Spleen (tissue), 11 donors: ENCODE data around the gene ZNF839. TPM values are rescaled to one million over a fixed set of nuclear protein-coding genes. Genes with fewer than 3 reads are reported as not detected.

Experiments used
- DNase-seq: peaks from one replicate; pipeline ENCODE4 v3.0.0-alpha.2; 2020
- H3K27ac ChIP-seq, 8 donors: fragments of 200-600 bp; sonication (generic) in 7 of 8; 1 replicate in 4 of 8; 2 replicates in 4 of 8; pipeline versions ENCODE4 v1.5.0 to v1.8.0; 2016 to 2021; ENCODE audit warnings: inconsistent platforms in 4 of 8, mild to moderate bottlenecking in 4 of 8, moderate library complexity in 1 of 8
- H3K27me3 ChIP-seq, 7 donors: fragments of 200-600 bp; sonication (generic) in 6 of 7; replicated peaks in 1 of 7; 1 replicate in 4 of 7; 2 replicates in 3 of 7; pipeline versions ENCODE4 v1.5.0 to v1.8.0; 2016 to 2021; ENCODE audit warnings: inconsistent platforms in 3 of 7, mild to moderate bottlenecking in 1 of 7
- H3K36me3 ChIP-seq, 6 donors: fragments of 200-600 bp; sonication (generic) in 5 of 6; 1 replicate in 4 of 6; 2 replicates in 2 of 6; pipeline versions ENCODE4 v1.5.0 to v1.8.0; 2016 to 2021; ENCODE audit warnings: inconsistent platforms in 2 of 6
- H3K4me1 ChIP-seq, 6 donors: fragments of 200-600 bp; sonication (generic) in 5 of 6; 1 replicate in 3 of 6; 2 replicates in 3 of 6; pipeline versions ENCODE4 v1.5.0 to v1.8.0; 2016 to 2021; ENCODE audit warnings: inconsistent platforms in 3 of 6
- H3K4me3 ChIP-seq, 8 donors: fragments of 200-600 bp; sonication (generic) in 7 of 8; 1 replicate in 4 of 8; 2 replicates in 4 of 8; pipeline versions ENCODE4 v1.5.0 to v1.8.0; 2016 to 2021; ENCODE audit warnings: inconsistent platforms in 4 of 8, mild to moderate bottlenecking in 4 of 8, moderate library complexity in 2 of 8
- H3K9me3 ChIP-seq, 8 donors: fragments of 200-600 bp; sonication (generic) in 7 of 8; 1 replicate in 4 of 8; 2 replicates in 4 of 8; pipeline versions ENCODE4 v1.5.0 to v1.8.0; 2016 to 2021; ENCODE audit warnings: inconsistent platforms in 4 of 8
- POLR2A ChIP-seq, 3 donors: fragments of 450-650 bp; IDR thresholded peaks; one replicate each; pipeline ENCODE4 v1.5.1; 2017; ENCODE audit warnings: antibody characterized with exemption in 3 of 3, mild to moderate bottlenecking in 1 of 3
- POLR2AphosphoS5 ChIP-seq, 3 donors: sonication (generic); formaldehyde crosslinking; IDR thresholded peaks; one replicate each; pipeline ENCODE4 v1.5.1; 2017; ENCODE audit warnings: antibody characterized with exemption in 3 of 3
- WGBS, 5 donors: extraction: QIAGEN DNeasy Blood & Tissue Kit in 3 of 5; methylation state at CpG; one replicate each; pipeline versions ENCODE4 v1.1.5 to v1.1.7; 2013 to 2018; 5-methylcytosine and 5-hydroxymethylcytosine counted together
- intact Hi-C: fragments of 100-400 bp; cut with DNase I; formaldehyde crosslinking; loops from one replicate; pipeline ENCODE4 v1.15.0; 2023; ENCODE audit warnings: low total_unique reads
- polyA plus RNA-seq, 3 donors: library from polyadenylated mRNA; stranded (reverse); fragments of 200-250 nt; gene quantifications; one replicate each; pipeline ENCODE4 v1.2.1, GENCODE V29; 2013
- total RNA-seq, 7 donors: library from RNA; depleted of rRNA in 3 of 7; stranded (reverse); fragments of >200 nt in 3 of 7; fragmentation: NEBNext Ultra II Directional in 4 of 7; extraction: Animal tissue kit (Norgen Biotek cat#: 25700) in 4 of 7; gene quantifications; one replicate each; pipeline versions ENCODE4 v1.1.0 to v1.2.1, GENCODE V29; 2016 to 2021
- TF ChIP-seq, protein P1 (sequence below), 11 experiments: fragments of 200-600 bp in 7 of 11; fragments of 450-650 bp in 4 of 11; sonication (generic) in 4 of 11; IDR thresholded peaks in 8 of 11; conservative IDR thresholded peaks in 3 of 11; 1 replicate in 7 of 11; 2 replicates in 4 of 11; pipeline versions ENCODE4 v1.4.0 to v1.8.0; 2016 to 2021; ENCODE audit warnings: antibody characterized with exemption in 11 of 11, inconsistent platforms in 4 of 11, mild to moderate bottlenecking in 1 of 11
- donor health status: healthy with polysubstance abuse.
- donor health status: DM: no; HTN: no; CAD: no; lungs with moderate emphysema.
- donor health status: DM: no; HTN: no; CAD: no.
- donor health status: Bipolar disorder and iron deficiency.
- donor health status: healthy.
- donor health status: DM: no; HTN: no; CAD: no.
- donor health status: DM: yes; HTN: yes; CAD: no.

Gene ZNF839
- total and polyA plus RNA-seq, 10 donors, result 10.3 to 28.5 (median 17.3) TPM

DNA sequence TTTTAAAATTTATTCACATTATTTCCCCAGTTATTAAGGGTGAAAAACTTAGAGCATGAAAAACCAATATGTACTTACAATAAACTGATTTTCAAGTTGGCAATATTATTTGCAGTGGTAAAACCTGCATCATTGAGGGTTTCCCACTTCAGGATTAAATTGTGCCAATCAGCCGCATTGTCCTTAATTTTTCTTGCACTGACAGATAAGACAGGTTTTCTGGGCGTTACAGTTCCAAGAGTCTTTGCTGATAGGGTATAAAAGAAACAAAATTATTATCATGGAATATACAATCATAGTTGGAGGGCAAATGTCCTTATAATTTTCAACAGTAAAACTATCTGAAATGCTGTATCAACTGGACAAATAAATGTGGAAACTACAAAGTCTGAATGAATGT is 39.8 kb downstream of the ZNF839 start:
- TF ChIP-seq POLR2A (IDR thresholded peaks at IDR 0.05) (no peak), POLR2AphosphoS5 (IDR thresholded peaks at IDR 0.05) (no peak)
- H3K27ac ChIP-seq, result no peak overlapping the region
- H3K4me1 ChIP-seq, result peaks cover 19 to 32% (median 28%) of the 10 kb centered on the region in 6 donors
- H3K9me3 ChIP-seq, result no peaks in the 10 kb centered on the region
- H3K4me3 ChIP-seq, result no peak overlapping the region
- peaks cover 0 to 60% (median 44%) of the 10 kb centered on the region in 6 donors for H3K36me3 ChIP-seq
- WGBS, 5 donors, result 92 to 100% (median 96%) methylated on average over 2 of the region's 2 CpGs
- no peak for DNase-seq
- H3K27me3 ChIP-seq, result no peaks in the 10 kb centered on the region
- intact Hi-C loops, result no loop called here

DNA sequence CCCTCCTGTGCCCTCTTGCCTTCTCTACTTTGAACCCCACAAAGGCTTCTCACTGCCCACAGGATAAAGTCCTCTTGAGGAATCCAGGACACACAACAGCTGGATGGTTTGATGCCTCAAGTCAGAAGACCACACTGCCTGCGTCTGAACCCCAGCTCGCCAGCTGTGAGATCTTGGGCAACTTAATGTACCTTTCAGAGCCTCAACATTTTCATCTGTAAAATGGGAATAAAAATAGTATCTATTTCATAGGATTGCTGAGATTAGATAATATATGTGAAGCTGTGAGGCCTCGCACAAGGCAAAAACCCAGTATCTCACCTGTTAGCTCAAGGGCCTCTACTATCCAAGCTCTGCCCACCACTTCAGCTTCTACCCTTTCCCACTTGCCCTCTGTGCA is 40.8 kb downstream of the ZNF839 start:
- intact Hi-C loops, result no loop called here
- no peak overlapping the region for H3K4me3 ChIP-seq
- no peaks in the 10 kb centered on the region for H3K27me3 ChIP-seq
- TF ChIP-seq POLR2A (IDR thresholded peaks at IDR 0.05) (no peak), POLR2AphosphoS5 (IDR thresholded peaks at IDR 0.05) (no peak)
- TF ChIP-seq, protein P1, sequence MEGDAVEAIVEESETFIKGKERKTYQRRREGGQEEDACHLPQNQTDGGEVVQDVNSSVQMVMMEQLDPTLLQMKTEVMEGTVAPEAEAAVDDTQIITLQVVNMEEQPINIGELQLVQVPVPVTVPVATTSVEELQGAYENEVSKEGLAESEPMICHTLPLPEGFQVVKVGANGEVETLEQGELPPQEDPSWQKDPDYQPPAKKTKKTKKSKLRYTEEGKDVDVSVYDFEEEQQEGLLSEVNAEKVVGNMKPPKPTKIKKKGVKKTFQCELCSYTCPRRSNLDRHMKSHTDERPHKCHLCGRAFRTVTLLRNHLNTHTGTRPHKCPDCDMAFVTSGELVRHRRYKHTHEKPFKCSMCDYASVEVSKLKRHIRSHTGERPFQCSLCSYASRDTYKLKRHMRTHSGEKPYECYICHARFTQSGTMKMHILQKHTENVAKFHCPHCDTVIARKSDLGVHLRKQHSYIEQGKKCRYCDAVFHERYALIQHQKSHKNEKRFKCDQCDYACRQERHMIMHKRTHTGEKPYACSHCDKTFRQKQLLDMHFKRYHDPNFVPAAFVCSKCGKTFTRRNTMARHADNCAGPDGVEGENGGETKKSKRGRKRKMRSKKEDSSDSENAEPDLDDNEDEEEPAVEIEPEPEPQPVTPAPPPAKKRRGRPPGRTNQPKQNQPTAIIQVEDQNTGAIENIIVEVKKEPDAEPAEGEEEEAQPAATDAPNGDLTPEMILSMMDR (IDR thresholded peaks at IDR 0.05 in 8 of 11, conservative IDR thresholded peaks at IDR 0.05 in 3 of 11), result no peak
- 94 to 98% (median 97%) methylated on average over 3 of the region's 3 CpGs for WGBS, 5 donors
- H3K4me1 ChIP-seq, result peaks cover 19 to 38% (median 33%) of the 10 kb centered on the region in 6 donors
- H3K9me3 ChIP-seq, result no peaks in the 10 kb centered on the region
- no peak for DNase-seq
- H3K27ac ChIP-seq, result no peak overlapping the region
- H3K36me3 ChIP-seq, result peaks cover 0 to 49% (median 34%) of the 10 kb centered on the region in 6 donors

DNA sequence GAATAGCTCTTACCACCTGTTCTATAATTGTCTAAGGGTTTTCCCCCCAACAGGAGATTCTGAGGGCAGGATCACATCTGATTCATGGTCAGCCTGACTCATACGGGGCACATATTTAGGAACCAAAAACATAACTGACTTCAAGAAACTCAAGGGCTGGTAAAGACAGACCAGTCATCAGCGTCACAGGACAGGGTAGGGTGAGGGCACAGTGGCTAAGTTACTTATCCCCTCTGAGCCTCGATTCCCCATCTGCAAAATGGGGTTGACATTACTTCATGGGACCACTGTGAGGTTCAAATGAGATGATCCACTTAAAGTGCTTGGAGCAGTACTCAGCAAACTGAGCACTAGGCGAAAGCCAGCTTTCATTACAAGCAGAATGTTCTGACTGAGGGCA is 42.5 kb downstream of the ZNF839 start:
- peaks cover 19 to 41% (median 33%) of the 10 kb centered on the region in 6 donors for H3K4me1 ChIP-seq
- H3K36me3 ChIP-seq, result peaks cover 0 to 33% (median 19%) of the 10 kb centered on the region in 6 donors
- H3K27me3 ChIP-seq, result no peaks in the 10 kb centered on the region
- peak overlapping the region; percentile 63 to 94 (median 90) for H3K4me3 ChIP-seq
- no peak for DNase-seq
- TF ChIP-seq POLR2AphosphoS5 (IDR thresholded peaks at IDR 0.05) (no peak), POLR2A (IDR thresholded peaks at IDR 0.05) (no peak)
- TF ChIP-seq, protein P1 (IDR thresholded peaks at IDR 0.05 in 8 of 11, conservative IDR thresholded peaks at IDR 0.05 in 3 of 11), result no peak
- H3K9me3 ChIP-seq, result no peaks in the 10 kb centered on the region
- peak overlapping the region; percentile 87 to 99 (median 93) for H3K27ac ChIP-seq
- intact Hi-C loops, result no loop called here
- WGBS, 5 donors, result 17 to 26% (median 24%) methylated on average over 4 of the region's 4 CpGs

DNA sequence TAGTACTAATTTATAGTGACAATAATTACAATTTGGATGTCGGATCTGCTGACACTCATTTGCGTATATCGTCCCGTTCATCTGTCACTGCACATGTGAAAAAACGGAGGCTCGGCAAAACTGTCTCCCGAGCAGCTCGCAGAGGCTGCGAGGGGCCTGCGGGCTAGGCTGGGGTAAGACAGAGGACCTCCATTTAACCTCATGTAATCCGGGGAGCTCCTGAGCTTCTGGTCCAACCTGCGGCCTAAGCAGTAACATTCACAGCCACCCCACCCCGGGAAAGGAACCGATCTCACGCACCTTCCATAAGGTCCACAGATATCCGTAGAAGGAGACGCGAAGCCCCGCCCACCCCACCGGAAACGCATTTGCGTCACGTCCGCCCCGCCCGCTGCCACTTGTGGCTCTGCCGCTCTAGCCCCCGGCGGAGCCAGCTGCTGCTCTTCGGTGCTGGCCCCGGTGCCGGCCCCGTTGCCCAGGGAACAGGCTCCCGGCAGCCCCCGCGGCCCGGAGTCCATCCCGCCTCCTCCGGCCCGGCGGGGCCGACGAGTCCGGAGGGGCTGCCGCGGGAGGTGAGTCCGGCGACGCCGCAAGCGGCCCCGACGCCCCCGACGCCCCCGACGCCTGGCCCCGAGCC is 43.1 kb downstream of the ZNF839 start, which contains the start of the genes CINP and TECPR2:
CINP (minus strand) TSS at position 346 of the 637 bp plus-strand sequence; CDS start at position 307, 39 bp downstream.
TECPR2 (plus strand) TSS at position 397 of the 637 bp plus-strand sequence. CDS start 13,781 bp downstream, outside the sequence.
- Histone ChIP-seq H3K27me3 (no peaks in the 10 kb centered on the region), H3K27ac (peak within 1 kb of the TSS; percentile 87 to 99 (median 93)), H3K4me3 (peak within 1 kb of the TSS; percentile 63 to 94 (median 90)), H3K9me3 (no peaks in the 10 kb centered on the region), H3K4me1 (peaks cover 19 to 47% (median 34%) of the 10 kb centered on the region in 6 donors), H3K36me3 (peaks cover 0 to 27% (median 15%) of the 10 kb centered on the region in 6 donors)
- 0 to 2% (median 1%) methylated on average over 20 to 58 of the region's 58 CpGs for WGBS, 5 donors
- intact Hi-C loops, result no loop called here
- DNase-seq, result peak; percentile 100
- TF ChIP-seq POLR2A (IDR thresholded peaks at IDR 0.05), result peak; percentile 18 to 59 (median 23)
- TF ChIP-seq POLR2AphosphoS5 (IDR thresholded peaks at IDR 0.05), result peak; percentile 89 to 95 (median 90)
- TF ChIP-seq, protein P1 (IDR thresholded peaks at IDR 0.05 in 8 of 11, conservative IDR thresholded peaks at IDR 0.05 in 3 of 11), result no peak
